ENCODE data around the gene POU3F2.
A peak's percentile ranks its signal among the peaks of the same experiment; 100 is the strongest.

POU3F2 gene

DNA sequence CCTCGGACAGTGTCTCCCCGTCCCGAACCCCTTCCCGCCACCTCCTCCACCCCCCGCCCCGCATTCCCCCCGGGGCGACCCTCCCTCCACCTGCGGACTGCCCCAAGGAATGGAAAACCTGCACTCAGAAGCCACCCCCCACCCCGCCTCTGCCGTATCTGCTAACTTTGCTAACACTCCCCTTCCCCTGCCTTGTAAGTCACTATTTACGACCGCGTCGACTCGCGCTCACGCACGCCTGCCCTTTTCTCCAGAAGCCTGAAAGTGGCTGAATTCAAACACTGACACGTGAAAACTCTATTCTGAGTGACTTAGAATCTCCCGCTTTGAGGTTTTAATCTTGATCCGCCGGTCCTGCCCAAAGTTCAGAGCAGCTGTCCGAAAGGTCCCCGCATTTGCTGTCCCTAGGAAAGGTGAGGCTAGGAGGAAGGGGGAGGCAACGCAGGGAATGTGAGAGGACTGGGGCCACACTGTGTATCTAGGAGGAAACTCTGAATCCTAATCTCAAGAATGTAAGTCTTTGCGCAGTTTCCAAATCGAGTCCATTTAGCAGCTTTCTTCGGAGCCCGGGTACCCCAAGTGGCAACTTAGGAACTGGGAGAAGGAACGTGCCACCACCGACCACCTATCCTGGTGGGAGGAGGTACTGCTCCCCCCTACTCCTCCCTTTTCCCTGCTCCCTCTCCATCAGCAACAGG, 9.3 kb upstream of the POU3F2 start:
- Mint-ChIP-seq H3K9me3 (no peaks in the 10 kb centered on the region), H3K27me3 (peaks cover 88% of the 10 kb centered on the region), H3K4me3 (peak overlapping the region; percentile 51), H3K27ac (no peak overlapping the region), H3K36me3 (ENCODE audit: low read depth) (no peaks in the 10 kb centered on the region), H3K4me1 (peaks cover 31% of the 10 kb centered on the region)
- no peak for DNase-seq
- no peak for ATAC-seq

DNA sequence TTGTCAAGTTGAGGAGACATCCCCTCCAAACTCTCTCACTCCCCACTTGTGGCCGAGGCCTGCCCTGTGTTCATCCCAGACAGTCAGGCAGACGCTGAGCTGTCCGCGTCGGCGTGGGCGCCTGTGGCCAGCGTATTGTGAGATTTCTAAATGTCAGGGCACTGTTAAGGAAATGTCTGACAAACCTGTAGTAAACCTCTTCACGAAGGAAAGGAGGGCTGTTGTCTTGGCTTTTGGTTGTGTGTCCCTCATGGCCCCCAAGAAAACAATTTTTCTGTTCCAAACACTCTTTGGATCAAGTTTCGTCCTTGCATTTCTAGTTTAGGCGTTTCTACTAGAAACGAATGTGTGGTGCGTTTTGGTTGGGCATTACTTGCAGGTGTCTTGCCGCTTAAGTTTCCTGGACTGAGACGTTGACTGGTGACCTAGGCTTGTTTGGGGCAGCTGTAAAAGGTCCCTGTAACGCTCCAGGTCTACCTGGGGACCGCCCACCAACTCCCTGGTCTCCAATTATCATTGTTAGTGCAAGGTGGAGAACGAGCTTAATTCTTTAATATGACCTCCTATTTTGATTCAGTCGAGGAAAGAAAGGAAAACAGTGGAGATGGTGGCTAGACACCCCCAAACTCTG, 8.7 kb upstream of the POU3F2 start:
- no peaks in the 10 kb centered on the region for H3K9me3 Mint-ChIP-seq
- H3K27me3 Mint-ChIP-seq = peaks cover 91% of the 10 kb centered on the region
- DNase-seq = no peak
- ATAC-seq = no peak
- H3K4me3 Mint-ChIP-seq = no peak overlapping the region
- H3K36me3 Mint-ChIP-seq (ENCODE audit: low read depth) = no peaks in the 10 kb centered on the region
- no peak overlapping the region for H3K27ac Mint-ChIP-seq
- peaks cover 32% of the 10 kb centered on the region for H3K4me1 Mint-ChIP-seq

DNA sequence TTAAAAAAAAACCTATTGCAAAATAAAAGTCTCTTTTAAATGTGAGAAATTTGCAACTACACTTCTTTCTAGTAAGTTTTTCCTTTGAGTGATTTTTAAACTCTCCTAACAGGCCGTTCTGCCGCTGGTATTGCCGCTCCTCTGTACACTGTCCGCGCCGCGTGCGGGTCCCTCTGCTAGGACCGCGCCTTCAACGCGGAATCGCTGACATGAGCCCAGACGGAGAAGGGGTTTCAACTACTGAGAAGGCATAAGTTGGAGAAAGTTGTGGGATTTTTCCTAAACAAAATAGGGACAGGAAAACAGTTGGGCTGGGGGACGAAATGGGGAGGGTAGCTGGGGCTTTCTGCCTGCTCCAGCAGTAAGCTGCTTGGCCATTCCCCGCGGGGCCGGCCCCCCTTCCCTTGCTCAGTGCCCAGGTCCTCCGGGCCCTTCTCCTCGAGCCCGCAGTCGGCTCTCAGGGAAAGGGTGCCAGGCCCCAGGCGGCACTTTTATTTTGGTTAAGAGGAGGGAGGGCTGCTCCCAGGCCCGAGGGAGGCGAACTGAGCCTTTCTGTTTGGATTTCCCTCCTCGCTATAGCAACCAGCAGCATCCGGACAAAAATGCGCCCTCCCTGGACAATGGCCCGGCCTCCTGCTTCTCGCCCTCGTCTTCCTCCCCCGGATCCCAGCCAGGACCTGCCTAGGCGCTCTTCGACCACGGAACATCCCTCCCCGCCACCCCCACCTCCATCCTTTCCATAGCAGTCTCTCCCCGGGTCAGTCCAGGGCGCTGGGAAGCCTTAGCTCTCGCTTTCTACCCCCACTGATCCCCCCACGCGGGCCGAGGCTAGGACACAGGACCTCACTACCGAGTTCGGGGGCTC, 6.8 kb upstream of the POU3F2 start:
- ATAC-seq (no peak), DNase-seq (no peak)
- Mint-ChIP-seq H3K4me3 (no peak overlapping the region), H3K36me3 (ENCODE audit: low read depth) (no peaks in the 10 kb centered on the region), H3K27me3 (peaks cover 87% of the 10 kb centered on the region), H3K27ac (no peak overlapping the region), H3K4me1 (peaks cover 44% of the 10 kb centered on the region), H3K9me3 (no peaks in the 10 kb centered on the region)

DNA sequence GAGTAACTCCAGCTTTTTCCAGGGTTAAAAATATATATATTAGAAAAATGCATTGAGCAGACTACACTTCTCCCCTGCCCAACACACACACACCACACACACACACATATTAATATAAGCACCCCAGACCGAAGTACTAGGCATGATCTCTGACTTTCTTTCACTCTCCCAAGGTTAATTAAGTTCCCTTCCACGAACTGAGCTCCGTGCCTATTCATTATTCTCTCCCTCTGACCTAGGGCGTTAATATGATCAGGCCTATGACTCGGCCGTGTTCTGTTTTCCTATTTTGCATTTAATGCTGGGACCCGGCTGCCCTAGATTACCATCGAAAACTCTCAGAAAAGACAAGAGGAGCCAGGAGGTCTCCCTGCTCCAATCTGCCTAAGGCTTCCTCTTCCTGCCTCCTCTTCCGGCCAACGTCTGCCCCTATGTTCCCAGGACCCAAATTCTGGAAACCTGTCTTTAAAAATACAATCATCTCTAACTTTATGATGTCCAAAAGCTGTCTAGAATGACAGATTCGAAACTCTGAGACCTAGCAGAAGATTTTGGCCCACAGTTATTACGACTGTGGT, 6.1 kb upstream of the POU3F2 start:
- Mint-ChIP-seq H3K9me3 (no peaks in the 10 kb centered on the region), H3K36me3 (ENCODE audit: low read depth) (no peaks in the 10 kb centered on the region), H3K4me1 (peaks cover 51% of the 10 kb centered on the region), H3K27me3 (peaks cover 87% of the 10 kb centered on the region), H3K4me3 (no peak overlapping the region), H3K27ac (no peak overlapping the region)
- DNase-seq (no peak), ATAC-seq (no peak)

DNA sequence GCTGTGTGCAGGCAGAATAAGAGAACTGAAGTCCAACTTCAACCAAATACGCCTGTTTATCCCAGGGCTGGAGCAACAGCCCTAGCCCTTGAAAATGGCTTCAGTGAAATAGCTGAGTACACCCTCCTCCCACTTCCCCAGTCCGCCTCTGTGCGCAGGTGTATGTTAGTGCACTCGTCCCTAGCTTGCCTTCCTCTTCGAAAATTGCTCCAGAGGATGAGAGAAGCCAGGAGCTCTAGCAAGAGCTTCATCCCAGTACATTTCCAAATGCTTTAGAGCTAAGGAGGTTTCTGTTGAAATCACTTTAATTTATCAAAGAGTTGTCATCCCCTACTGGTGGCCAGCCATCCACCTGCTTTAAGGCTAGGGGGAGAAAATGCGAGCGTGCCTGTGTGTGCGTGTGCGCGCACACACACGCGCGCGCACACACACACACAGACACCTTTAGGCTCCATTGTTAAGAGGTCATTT, 5.4 kb upstream of the POU3F2 start:
- Mint-ChIP-seq H3K4me3 (no peak overlapping the region), H3K27ac (no peak overlapping the region), H3K27me3 (peaks cover 87% of the 10 kb centered on the region), H3K36me3 (ENCODE audit: low read depth) (no peaks in the 10 kb centered on the region), H3K4me1 (peaks cover 53% of the 10 kb centered on the region), H3K9me3 (no peaks in the 10 kb centered on the region)
- ATAC-seq = no peak
- DNase-seq = no peak

DNA sequence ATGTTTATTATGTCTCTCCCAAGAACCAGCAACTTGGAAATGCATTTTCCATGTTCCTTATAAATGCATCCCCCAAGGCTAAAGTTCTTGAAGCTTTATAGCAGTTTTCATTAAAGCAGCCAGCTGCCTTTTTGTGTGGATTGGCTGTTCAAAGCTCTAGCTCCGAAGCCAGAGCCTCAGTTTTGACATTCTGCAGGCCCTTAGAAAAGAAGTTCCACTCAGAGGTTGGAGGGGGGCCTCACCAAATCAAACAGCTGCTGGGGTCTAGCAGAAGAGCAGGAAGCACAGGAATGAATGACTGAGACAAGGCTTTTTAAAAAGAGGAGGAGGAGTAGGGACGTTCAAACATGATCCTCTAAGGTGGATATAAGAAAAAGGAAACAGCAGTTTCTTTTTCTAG, 4.2 kb upstream of the POU3F2 start:
- no peak for DNase-seq
- Mint-ChIP-seq H3K36me3 (ENCODE audit: low read depth) (no peaks in the 10 kb centered on the region), H3K27me3 (peaks cover 83% of the 10 kb centered on the region), H3K4me3 (no peak overlapping the region), H3K4me1 (peaks cover 51% of the 10 kb centered on the region), H3K9me3 (no peaks in the 10 kb centered on the region), H3K27ac (no peak overlapping the region)
- no peak for ATAC-seq

DNA sequence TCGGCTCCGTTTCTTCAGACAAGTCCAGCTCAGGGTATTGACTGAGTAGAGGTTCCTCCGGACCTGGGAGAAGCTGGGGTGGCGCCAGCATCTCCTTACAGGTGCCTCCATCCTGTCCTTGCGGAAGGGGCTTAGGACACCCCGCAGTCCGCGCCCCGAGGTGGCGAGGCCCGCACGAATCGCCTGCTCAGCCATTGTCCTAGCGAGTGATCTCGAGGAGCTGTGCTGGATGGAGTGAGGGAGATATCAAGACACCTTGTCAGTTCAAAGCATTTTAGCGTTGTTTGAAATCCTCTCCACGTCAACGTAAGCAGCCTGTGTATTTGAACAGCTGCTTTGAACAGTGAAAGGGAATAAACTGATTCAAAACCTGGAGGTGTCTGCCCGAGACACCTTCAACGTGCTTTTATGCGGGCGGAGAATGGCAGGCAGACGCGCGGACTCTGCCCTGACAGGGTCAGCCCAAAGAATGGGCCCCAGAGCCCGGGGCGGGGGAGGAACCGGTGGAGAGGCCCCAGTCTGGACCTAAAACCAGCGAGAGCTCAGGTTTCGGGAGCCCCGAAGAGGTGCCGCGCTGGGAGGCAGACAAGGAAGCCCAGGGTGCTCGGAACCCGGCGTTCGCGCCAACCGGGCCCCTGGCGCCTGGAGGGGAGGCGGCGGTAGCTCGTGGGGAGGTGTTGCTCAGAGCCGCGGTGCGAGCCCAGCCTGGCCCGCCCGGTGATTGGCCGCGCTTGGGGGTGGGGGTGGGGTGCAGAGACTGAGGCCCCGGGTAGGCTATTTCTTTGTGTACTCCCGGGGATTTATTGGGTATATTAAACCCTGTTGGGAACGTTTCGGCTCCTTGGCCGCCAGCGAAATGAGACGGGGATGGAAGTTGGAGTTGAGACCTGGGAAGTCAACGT, 3.1 kb upstream of the POU3F2 start:
- Mint-ChIP-seq H3K27ac (no peak overlapping the region), H3K4me1 (peaks cover 52% of the 10 kb centered on the region), H3K4me3 (peak overlapping the region; percentile 49)

DNA sequence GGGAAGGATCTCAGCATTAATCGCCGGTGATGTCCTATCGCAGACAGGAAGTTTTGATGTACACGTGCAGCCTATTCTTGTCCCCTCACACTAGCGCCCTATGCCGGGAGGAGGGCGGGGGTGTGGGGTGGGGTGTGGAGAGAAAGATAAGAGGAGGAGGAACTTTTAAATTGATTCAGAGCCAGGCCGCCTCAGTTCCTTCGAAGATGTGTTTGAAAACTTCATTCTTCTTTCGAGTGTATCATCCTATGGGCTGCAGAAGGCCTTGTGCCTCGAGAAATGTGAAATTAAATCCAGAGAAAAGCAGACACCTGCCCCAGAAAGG, 2.5 kb upstream of the POU3F2 start:
- no peak for DNase-seq
- H3K4me3 Mint-ChIP-seq = peak overlapping the region; percentile 43
- H3K9me3 Mint-ChIP-seq = no peaks in the 10 kb centered on the region
- H3K36me3 Mint-ChIP-seq (ENCODE audit: low read depth) = no peaks in the 10 kb centered on the region
- peaks cover 78% of the 10 kb centered on the region for H3K27me3 Mint-ChIP-seq
- peaks cover 54% of the 10 kb centered on the region for H3K4me1 Mint-ChIP-seq
- H3K27ac Mint-ChIP-seq = no peak overlapping the region
- ATAC-seq = no peak

More for the DNA sequence above, 3.1 kb upstream of the POU3F2 start:
- DNase-seq (no peak), ATAC-seq (no peak)
- peaks cover 79% of the 10 kb centered on the region for H3K27me3 Mint-ChIP-seq
- H3K36me3 Mint-ChIP-seq (ENCODE audit: low read depth) = no peaks in the 10 kb centered on the region
- H3K9me3 Mint-ChIP-seq = no peaks in the 10 kb centered on the region

DNA sequence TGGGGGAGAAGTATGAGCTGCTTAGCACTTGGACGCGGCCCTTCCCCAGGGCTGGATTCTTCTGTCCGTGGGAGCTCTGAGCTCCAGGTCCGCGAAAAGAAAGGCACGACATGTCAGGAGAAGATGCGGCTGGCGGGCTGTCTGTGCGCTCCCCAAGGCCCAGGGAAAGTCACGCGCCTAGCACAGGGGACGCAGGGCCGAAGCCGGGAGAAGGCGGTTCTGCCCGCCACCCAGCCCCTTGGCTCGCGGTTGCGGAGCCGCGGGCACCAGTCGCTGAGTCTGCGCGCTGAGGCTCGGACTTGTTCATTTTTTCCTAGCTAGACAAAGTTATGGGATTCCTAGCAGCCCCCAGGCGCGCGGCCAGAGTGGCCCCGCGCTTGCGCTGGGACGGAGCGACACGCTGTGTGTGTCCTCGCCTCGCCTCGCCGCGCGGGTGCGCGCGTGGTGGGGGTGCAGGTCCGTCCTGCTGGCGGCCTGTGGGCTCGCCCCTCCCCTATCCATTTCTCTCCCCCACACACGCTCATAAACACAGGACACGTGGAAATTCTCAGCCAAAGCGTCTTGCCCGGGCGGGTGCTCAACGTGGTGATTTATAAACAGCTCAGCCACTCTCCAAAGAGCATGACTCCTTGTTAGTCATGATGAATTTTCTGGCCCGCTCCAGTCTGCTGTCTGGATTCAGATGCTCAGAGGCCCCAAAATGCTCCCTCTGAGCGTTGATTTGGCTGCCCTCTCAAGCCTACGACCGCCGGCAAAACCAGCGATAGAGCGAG, 1.9 kb upstream of the POU3F2 start:
- Mint-ChIP-seq H3K4me1 (peaks cover 51% of the 10 kb centered on the region), H3K4me3 (peak overlapping the region; percentile 76), H3K9me3 (no peaks in the 10 kb centered on the region), H3K27ac (peak overlapping the region; percentile 25), H3K27me3 (peaks cover 77% of the 10 kb centered on the region), H3K36me3 (ENCODE audit: low read depth) (no peaks in the 10 kb centered on the region)
- DNase-seq = no peak
- peak; percentile 3 for ATAC-seq

DNA sequence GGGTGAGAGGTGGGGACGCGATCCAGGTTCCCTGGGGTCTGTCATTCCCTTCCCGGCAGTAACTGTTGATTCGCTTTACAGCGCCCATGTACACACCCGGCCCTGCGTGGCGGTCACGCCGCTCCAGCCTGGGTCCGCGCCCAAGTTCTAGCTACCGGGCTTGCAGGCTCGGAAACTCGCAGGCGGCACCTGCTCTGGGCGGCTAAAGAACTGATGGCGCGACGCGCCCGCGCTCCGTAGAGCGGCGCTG, 1.4 kb upstream of the POU3F2 start:
- H3K27ac Mint-ChIP-seq = peak overlapping the region; percentile 25
- ATAC-seq (peak; percentile 42), DNase-seq (no peak)
- H3K4me3 Mint-ChIP-seq = peak overlapping the region; percentile 76
- H3K9me3 Mint-ChIP-seq = no peaks in the 10 kb centered on the region
- H3K4me1 Mint-ChIP-seq = peaks cover 51% of the 10 kb centered on the region
- H3K36me3 Mint-ChIP-seq (ENCODE audit: low read depth) = no peaks in the 10 kb centered on the region
- H3K27me3 Mint-ChIP-seq = peaks cover 81% of the 10 kb centered on the region

DNA sequence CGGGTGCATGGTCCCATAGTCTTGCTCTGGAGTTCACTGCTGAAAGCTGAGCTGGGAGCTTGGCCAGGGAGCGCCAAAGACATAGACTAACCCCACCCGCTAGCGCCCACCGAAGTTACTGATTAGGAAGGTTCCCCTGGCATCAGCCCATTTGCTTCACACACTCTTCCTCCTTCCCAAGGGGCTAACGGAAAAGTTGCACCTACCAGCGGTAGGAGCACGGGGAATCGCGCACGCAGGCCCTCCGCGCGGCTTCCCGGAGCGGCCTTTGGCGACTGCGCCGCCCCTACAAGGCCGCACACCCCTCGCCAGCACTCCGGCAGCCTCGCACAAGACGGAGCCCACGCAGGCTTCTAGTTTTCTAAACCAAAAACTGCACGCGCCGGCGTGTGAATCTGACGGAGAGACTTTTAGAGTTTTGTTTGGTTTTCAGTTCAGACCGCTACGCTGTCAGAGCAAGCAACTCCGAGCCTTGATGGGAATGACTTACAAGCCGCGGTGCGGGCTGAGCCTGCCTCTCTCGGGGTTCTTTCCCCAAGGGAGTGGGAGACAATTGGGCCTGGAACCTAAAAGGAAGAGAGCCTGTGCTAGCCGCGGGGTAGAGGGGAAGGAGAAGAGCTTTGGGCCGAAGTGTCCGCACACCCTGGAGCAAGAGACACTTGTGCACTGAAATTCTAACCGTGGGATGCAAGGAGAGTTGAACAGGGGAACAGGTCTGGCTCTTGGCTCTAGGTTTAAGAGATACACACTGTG, 891 bp upstream of the POU3F2 start:
- peaks cover 80% of the 10 kb centered on the region for H3K27me3 Mint-ChIP-seq
- no peak overlapping the region for H3K27ac Mint-ChIP-seq
- peak; percentile 17 for ATAC-seq
- no peaks in the 10 kb centered on the region for H3K36me3 Mint-ChIP-seq (ENCODE audit: low read depth)
- no peaks in the 10 kb centered on the region for H3K9me3 Mint-ChIP-seq
- H3K4me3 Mint-ChIP-seq = peak overlapping the region; percentile 76
- DNase-seq = no peak
- peaks cover 47% of the 10 kb centered on the region for H3K4me1 Mint-ChIP-seq

DNA sequence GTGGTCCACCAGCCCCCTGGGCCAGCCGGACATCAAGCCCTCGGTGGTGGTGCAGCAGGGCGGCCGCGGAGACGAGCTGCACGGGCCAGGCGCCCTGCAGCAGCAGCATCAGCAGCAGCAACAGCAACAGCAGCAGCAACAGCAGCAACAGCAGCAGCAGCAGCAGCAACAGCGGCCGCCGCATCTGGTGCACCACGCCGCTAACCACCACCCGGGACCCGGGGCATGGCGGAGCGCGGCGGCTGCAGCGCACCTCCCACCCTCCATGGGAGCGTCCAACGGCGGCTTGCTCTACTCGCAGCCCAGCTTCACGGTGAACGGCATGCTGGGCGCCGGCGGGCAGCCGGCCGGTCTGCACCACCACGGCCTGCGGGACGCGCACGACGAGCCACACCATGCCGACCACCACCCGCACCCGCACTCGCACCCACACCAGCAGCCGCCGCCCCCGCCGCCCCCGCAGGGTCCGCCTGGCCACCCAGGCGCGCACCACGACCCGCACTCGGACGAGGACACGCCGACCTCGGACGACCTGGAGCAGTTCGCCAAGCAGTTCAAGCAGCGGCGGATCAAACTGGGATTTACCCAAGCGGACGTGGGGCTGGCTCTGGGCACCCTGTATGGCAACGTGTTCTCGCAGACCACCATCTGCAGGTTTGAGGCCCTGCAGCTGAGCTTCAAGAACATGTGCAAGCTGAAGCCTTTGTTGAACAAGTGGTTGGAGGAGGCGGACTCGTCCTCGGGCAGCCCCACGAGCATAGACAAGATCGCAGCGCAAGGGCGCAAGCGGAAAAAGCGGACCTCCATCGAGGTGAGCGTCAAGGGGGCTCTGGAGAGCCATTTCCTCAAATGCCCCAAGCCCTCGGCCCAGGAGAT, 1.0 kb downstream of the POU3F2 start:
- H3K4me1 Mint-ChIP-seq = peaks cover 41% of the 10 kb centered on the region
- H3K9me3 Mint-ChIP-seq = no peaks in the 10 kb centered on the region
- no peak overlapping the region for H3K4me3 Mint-ChIP-seq
- DNase-seq (no peak), ATAC-seq (no peak)
- H3K36me3 Mint-ChIP-seq (ENCODE audit: low read depth) = no peaks in the 10 kb centered on the region
- no peak overlapping the region for H3K27ac Mint-ChIP-seq
- peaks cover 79% of the 10 kb centered on the region for H3K27me3 Mint-ChIP-seq

Data from activated naive CD8-positive, alpha-beta T cell treated with anti-CD3 and anti-CD28 coated beads, Interleukin-2, amount 50 U/mL, for 24 hours (primary cell).